Islet precursor cell (in vitro differentiated cells): ENCODE measurements around the gene MYRIP.

Source experiments
- DNase-seq: peaks from one replicate; pipeline ENCODE4 v3.0.0-alpha.2; 2018

The MYRIP gene

GRCh38 chr3:40200692-40201316 is 391.4 kb downstream of the MYRIP start:
- DNase-seq, result no peak

- no peak for DNase-seq
These were observed 392.4 kb downstream of the MYRIP start for GRCh38 chr3:40201770-40202169.

GRCh38 chr3:40206522-40206921 is 397.1 kb downstream of the MYRIP start:
- DNase-seq, result no peak

GRCh38 chr3:40207796-40208195 is 398.4 kb downstream of the MYRIP start:
- no peak for DNase-seq

GRCh38 chr3:40208251-40208650 is 398.8 kb downstream of the MYRIP start:
- no peak for DNase-seq

GRCh38 chr3:40211579-40211978 is 402.2 kb downstream of the MYRIP start:
- DNase-seq, result no peak

GRCh38 chr3:40213556-40213955 is 404.1 kb downstream of the MYRIP start:
- DNase-seq, result no peak

- DNase-seq, result no peak
These were observed 405.6 kb downstream of the MYRIP start for GRCh38 chr3:40215015-40215414.

GRCh38 chr3:40216471-40216870 is 407.1 kb downstream of the MYRIP start:
- no peak for DNase-seq

GRCh38 chr3:40223856-40224255 is 414.4 kb downstream of the MYRIP start:
- no peak for DNase-seq

GRCh38 chr3:40224796-40225515 is 415.5 kb downstream of the MYRIP start:
- DNase-seq, result no peak

- no peak for DNase-seq
These were observed 417.2 kb downstream of the MYRIP start for GRCh38 chr3:40226636-40227035.

GRCh38 chr3:40228792-40229350 is 419.5 kb downstream of the MYRIP start:
- DNase-seq, result no peak

GRCh38 chr3:40229386-40229785 is 420.0 kb downstream of the MYRIP start:
- no peak for DNase-seq

GRCh38 chr3:40229963-40230362 is 420.6 kb downstream of the MYRIP start:
- no peak for DNase-seq

- DNase-seq, result no peak
These were observed 421.0 kb downstream of the MYRIP start for GRCh38 chr3:40230382-40230781.

- DNase-seq, result no peak
These were observed 423.2 kb downstream of the MYRIP start for GRCh38 chr3:40232626-40233025.

GRCh38 chr3:40237159-40237558 is 427.8 kb downstream of the MYRIP start:
- DNase-seq, result no peak

GRCh38 chr3:40237889-40238571 is 428.6 kb downstream of the MYRIP start:
- DNase-seq, result peak; percentile 63

GRCh38 chr3:40240921-40241320 is 431.5 kb downstream of the MYRIP start:
- DNase-seq, result no peak

GRCh38 chr3:40242216-40242615 is 432.8 kb downstream of the MYRIP start:
- DNase-seq, result no peak

GRCh38 chr3:40242638-40243037 is 433.2 kb downstream of the MYRIP start:
- no peak for DNase-seq

GRCh38 chr3:40243056-40243455 is 433.6 kb downstream of the MYRIP start:
- no peak for DNase-seq
